SK-N-DZ (cell line): ENCODE data around the gene DYRK3.

Experiments
- DNase-seq: peaks from one replicate; pipeline ENCODE4 v3.0.0-alpha.2; 2015; ENCODE audit warnings: low spot score

Gene DYRK3

GRCh38 chr1:206683313-206683712 lies 48.0 kb downstream of the DYRK3 start:
- DNase-seq = peak; percentile 54

DNA sequence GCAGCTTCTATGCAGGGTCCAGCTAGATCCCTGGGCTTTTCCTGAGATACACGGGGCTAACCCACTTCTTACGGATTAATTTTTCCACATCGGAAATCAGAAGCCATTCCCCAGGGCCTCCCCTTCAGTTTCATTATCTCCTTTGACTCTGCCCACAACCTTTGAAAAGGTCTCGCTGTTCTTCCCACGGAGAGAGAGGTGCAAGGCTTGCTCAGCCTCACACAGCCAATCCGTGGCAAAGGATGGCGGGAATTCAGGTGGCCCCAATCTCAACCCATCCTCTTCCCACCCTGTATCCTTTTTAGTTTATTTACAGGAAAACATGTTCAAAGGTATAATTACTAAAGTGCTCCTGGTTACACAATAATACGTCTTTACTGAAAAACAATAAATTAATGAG lies 48.7 kb downstream of the DYRK3 start:
- no peak for DNase-seq

DNA sequence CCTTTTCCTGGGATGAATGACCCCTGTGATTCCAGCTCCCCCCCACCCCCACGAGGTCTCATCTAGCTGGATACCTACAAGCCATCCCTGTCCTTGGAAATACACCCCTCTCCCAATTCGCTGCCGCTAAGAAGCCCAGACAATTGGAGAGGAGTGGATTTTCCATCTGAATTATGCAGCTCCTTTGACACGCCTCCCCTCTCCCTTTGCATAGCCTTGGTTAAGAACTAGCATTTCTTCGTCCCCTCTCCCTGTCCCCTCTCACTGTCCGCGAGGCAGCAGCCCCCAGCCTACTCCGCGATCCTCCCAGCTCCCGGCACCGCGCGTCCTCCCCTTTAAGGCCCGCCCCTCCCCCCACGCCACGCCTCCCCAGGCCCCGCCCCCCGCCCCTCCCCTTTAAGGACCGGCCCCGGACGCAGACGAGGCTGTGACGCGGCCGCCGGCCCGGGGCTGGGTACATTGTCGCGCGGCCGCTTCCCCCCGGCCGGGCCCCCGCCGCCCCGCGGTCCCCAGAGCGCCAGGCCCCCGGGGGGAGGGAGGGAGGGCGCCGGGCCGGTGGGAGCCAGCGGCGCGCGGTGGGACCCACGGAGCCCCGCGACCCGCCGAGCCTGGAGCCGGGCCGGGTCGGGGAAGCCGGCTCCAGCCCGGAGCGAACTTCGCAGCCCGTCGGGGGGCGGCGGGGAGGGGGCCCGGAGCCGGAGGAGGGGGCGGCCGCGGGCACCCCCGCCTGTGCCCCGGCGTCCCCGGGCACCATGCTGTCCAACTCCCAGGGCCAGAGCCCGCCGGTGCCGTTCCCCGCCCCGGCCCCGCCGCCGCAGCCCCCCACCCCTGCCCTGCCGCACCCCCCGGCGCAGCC lies 49.4 kb downstream of the DYRK3 start, which contains the start of gene MAPKAPK2:
MAPKAPK2 (plus strand) TSS at position 428 of the 856 bp plus-strand sequence; CDS start at position 753, 325 bp downstream.
- peak; percentile 51 for DNase-seq

DNA sequence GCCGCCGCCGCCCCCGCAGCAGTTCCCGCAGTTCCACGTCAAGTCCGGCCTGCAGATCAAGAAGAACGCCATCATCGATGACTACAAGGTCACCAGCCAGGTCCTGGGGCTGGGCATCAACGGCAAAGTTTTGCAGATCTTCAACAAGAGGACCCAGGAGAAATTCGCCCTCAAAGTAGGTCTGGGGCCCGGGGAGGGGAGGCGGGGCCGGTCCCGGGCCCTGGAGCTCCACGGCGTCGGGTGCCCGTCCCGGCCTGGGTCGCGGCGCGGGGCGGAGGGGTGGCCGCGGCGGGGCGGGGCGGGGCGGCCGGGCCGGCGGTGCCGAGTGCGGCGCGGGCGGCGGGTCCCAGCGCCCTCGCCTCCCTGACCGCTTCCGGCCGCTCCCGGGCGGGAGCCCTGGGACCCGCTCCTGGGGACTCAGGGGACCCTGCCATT lies 50.0 kb downstream of the DYRK3 start:
- no peak for DNase-seq

DNA sequence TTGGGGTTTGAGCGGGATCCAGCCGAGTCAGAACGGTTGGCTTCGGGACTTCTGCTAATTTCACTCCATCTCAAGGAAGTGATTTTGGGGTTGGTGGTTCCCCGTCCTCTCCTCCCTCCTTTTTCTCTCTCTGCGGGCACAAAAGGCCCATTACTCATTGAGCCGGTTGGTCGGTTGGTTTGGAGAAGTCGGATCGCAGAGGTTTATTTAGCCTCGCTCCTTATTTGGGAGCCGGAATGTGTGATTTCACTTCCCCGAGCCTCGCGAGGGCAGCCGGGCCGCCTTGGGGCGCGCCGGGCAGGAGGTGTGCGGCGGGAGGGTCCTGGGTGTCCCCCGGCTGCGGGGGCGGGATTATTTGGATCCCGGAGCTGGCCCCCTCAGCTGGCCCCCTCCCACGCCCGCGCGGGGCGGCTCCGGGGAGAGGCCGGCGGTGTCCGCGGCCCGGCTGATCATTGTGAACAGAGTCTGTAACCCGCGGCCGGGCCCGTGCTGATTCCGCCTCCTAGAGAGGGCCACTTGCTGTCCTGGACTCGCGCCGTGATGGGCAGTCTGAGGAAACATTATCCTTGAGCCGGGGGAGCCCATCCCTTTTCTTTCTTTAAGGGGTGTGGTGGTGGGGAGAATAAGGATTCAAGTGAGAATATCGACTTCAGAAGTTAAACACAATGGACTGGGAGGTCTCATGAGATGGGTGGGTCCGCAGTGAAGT lies 50.6 kb downstream of the DYRK3 start:
- DNase-seq = peak; percentile 25

GRCh38 chr1:206686478-206687249 lies 51.3 kb downstream of the DYRK3 start:
- DNase-seq = no peak

GRCh38 chr1:206687251-206687914 lies 52.0 kb downstream of the DYRK3 start:
- DNase-seq = no peak

GRCh38 chr1:206687915-206688442 lies 52.6 kb downstream of the DYRK3 start:
- no peak for DNase-seq

DNA sequence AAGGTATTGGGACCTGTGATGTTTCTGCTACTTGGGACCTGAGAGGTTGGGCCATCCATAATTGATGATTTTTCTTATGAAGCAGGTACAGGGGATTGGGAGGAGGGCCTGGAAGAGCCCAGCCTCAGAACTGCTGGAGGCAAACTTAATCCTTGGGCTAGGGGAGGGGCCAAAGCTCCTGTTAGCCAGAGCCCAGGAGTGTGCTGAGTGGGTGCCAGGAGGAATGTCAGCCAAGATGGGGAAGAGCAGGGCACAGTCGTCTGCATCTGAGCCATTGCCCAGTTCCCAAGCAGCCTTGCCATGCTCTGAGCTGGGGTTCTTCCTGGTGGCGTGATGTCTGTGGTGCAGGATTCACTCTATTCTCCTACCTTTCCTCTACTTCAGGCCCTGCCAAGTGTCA lies 55.2 kb downstream of the DYRK3 start:
- no peak for DNase-seq

DNA sequence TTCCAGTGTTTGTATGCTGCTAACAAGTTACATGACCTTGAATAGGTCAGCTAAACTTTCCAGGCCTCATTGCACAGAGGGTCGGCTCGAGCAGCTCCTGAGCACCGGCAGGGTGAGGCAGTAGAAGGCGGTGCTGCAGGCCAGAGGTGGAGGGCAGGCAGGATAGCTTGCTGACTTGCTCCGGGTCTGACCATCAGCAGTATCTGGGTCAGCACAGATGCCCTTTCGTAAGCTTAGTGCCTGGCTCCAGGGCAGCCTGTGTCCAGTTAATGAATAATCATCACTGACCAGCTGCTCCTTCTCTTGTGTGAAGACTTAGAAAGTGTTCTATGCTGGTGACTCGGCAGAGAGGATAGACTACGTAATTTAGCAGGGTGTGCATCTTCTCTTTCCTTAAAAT lies 56.3 kb downstream of the DYRK3 start:
- no peak for DNase-seq

DNA sequence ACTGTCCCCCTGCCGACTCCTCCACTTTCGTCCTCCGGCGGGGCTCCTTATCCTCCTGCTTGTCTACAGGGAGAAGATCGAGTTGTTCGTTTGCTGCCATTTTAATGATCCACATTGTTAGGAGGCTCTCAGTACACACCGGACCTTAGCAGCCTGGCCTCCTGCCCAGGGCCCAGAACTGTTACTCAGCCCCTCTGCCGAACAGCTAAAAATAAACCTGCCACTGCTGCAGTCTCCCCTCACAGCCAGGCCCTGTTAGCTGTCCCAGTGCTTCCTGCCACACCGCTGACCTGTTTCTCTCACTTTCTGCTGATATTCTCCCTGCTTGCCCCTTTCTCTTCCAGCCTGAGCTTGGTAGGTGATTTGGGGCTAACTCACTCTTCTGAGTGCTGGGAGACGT lies 57.7 kb downstream of the DYRK3 start:
- no peak for DNase-seq

GRCh38 chr1:206693592-206693991 lies 58.3 kb downstream of the DYRK3 start:
- no peak for DNase-seq

- no peak for DNase-seq
Measured at GRCh38 chr1:206694171-206695124, 59.1 kb downstream of the DYRK3 start.

GRCh38 chr1:206695733-206696132 lies 60.4 kb downstream of the DYRK3 start:
- DNase-seq = no peak

DNA sequence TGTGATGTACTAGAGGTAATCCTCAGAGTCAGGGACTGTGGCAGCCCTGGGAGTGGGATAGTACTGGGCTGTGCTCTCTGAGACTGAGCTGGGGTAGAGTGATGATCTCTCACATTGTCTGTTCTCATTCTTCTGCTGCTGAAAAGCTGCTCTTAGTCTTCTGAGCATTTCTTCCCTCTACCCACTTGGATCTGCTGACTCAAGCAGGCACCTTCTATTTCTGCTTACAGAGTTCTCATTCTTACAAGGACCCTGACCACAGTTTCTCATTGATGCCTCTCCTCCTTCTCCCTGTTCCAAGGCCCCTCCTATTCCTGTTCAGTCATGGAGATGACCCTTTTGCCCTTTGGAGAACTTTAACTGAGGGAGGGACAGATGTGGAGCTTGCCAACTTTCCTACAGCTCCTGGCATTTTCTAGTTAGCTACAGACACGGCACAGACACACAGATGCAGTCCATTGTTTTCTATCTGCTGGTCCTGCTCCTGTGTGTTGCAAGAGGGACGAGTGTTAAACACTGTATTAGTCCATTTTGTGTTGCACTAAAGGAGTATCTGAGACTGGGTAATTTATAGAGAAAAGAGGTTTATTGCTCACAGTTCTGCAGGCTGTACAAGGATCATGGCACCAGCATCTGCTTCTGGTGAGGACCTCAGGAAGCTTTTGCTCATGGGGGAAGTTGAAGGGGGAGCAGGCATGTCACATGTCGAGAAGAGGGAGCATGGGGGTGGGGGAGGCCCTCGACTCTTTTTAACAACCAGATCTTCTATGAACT lies 61.7 kb downstream of the DYRK3 start:
- no peak for DNase-seq

DNA sequence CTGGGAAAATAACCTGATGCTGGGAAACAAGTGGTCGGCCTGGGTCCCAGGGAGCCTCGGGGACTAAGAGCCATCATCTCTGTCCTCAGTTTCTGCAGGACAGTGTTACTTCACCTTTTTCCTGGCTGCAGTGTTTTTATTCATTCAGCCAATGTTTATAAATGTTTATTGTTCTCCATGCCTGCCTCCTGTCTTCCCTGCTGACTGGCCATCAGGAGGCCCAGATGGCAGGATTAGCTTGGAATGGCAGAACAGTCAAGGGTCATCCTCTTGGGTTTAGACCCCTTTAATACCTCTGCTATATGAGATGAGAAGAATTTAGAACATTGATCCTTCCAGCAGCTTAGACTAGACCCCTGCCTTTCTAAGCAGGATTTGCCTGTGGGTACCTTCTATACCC lies 62.7 kb downstream of the DYRK3 start:
- no peak for DNase-seq
